Measurements from ENCODE around the gene DCTD.

DNA sequence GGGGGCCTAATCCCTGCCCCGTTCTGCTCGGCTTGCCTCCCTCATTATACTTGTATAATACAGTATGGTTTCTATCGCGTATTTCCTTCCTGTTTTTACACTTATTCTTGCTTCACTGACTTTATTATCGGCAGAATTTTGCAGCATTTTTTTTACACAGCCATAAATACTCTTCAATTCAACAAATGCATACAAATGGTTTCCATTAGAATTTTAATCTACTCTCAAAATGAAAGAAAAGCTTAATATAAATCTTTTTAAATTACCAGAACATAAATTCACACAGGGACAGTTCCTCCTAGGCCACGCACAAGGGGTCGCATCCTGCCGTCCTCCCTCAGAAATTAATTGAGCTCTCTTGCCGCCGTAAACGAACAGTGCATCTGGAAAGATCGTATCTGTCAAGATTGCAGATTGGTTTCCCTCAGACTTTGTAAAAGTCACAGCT lies 42.9 kb downstream of the DCTD start:
- no peak for TF ChIP-seq POLR2A (IDR thresholded peaks at IDR 0.05)
- TF ChIP-seq, protein P1, sequence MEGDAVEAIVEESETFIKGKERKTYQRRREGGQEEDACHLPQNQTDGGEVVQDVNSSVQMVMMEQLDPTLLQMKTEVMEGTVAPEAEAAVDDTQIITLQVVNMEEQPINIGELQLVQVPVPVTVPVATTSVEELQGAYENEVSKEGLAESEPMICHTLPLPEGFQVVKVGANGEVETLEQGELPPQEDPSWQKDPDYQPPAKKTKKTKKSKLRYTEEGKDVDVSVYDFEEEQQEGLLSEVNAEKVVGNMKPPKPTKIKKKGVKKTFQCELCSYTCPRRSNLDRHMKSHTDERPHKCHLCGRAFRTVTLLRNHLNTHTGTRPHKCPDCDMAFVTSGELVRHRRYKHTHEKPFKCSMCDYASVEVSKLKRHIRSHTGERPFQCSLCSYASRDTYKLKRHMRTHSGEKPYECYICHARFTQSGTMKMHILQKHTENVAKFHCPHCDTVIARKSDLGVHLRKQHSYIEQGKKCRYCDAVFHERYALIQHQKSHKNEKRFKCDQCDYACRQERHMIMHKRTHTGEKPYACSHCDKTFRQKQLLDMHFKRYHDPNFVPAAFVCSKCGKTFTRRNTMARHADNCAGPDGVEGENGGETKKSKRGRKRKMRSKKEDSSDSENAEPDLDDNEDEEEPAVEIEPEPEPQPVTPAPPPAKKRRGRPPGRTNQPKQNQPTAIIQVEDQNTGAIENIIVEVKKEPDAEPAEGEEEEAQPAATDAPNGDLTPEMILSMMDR (IDR thresholded peaks at IDR 0.05), result no peak
- TF ChIP-seq POLR2AphosphoS5 (IDR thresholded peaks at IDR 0.05), result no peak
